NCI-H2107 (cell line): ENCODE results near the gene SPRR2E.
"Not testable (repeated sequence)": the region's sequence is repeated elsewhere in the genome, so short reads cannot be mapped to it uniquely, and the experiment has no call there.

Source experiments
- DNase-seq: peaks from one replicate; lab custom pipeline; 2025; lab: John Stamatoyannopoulos, UW

Gene SPRR2E

DNA sequence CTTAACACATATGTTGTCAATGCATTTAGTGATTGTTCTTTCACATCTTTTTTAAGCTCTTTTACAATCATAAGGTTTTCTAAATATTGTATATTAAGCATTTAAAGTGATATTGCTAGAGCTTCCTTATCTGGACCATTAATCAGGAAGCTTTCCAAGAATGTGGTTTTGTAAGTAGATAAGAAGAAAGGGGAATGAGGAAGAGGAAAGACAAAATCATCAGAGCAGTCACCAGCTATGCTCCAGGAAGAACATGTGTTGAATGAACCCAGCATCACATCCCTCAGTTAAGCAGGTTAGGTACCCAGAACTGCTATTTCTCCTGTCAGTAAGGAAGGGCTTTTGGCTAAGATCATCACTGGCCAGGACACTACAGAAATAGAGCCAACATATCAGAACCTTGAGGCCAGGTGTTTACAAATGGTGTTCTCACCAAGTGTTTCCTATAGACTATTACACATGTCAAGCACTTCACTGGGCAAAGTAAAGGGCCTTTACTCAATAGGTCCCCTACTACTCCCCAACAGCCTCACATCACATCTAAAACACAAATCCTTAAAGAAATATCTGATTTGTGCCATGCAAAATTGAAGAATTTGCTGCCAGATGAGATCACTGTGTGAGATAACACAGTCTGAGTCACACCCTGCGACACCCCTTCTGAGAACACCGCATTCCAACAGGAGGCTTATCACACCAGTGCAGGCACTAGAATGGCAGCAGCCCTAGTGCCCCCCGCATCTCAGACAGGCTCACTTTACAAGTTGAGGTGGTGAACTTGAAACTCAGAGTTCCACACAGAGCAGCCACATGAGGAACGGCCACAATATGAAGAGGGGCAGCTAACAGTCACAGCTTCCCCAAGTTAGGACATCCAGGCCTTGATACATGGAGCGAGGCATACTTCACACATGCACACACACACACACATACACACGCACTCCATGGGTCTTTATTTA, 35.2 kb downstream of the SPRR2E start:
- no peak for DNase-seq

DNA sequence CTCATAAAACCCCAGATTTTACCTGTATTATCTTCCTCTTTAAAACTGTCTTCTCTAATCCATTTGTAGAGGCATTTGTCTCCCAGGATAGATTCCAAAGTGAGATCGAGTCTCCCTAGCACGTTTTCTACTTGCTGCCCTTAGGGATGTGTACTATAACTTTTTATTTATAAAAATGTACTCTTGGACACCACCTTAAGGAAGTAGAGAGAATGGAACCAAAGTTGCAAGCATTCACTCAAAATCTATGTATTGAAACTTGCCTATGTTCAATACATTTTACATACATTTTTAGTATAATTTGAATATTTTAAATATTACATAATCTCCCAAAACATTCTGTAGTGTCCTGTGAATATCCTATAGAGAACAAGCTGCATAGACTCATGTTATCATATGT, 36.2 kb downstream of the SPRR2E start:
- no peak for DNase-seq

DNA sequence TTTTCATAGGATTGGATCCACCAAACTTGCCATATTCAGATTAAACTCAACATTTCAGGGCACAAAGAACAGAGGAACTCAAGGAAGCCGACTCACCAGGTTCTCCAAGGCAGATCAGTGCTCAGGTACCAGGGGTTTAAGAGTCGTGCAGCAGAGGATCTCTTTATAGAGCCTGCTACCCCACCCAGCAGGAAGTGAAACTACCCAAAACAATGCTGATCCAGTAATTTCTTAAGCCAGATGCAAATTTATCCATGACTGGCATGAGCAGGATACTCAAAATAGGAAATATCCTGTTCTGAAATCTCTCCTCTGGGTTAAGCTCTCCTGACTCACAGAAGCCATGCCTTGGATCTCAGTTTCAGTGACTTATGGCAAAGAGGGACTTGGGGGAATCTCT, 37.0 kb downstream of the SPRR2E start, which contains the start of gene SPRR2A:
Gene SPRR2A, minus strand, starts transcription at position 138 of the 400 bp plus-strand sequence. CDS start 777 bp downstream, outside the sequence.
- DNase-seq = no peak

DNA sequence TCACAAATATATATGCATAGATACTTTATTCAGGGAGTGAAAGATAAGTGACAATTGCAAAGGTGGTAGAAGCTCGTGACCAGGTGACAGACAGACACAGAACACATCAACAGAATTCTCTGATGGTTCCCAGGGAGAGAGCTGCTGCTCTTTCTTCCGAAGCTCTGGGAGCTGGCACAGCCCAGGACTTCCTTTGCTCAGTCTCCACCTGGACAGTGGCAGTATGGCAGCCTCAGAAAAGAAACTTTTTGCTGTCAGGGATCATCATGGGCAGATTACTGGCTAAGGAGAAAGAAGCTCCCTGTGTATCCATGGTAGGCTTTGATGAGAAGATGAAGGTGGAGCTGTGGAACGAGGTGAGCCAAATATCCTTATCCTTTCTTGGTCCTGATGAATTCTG, 38.2 kb downstream of the SPRR2E start:
- not testable (repeated sequence) for DNase-seq

DNA sequence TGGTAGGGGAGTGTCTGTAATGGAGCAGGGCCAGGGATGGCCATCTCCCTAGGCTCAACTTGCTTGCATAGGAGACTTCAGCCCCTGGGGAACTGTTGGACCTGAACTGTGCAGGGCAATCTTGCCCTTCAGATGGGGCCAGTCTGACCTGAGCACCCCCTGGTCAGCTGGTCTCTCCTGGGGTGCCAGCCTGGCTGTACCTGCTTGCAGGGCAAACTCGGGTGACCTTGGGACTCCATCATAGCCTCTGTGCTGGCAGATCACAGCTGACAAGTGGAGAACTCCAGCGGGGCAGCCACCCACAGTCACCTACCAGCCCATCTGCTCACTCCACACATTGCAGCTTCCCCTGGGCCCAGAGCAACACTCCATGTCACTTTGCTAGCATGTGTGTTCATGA, 45.1 kb downstream of the SPRR2E start:
- DNase-seq = no peak
